ENCODE results near the gene CD300A.

GRCh38 chr17:74457820-74458166, 8.6 kb upstream of the CD300A start:
- TF ChIP-seq CTCF (IDR thresholded peaks at IDR 0.05) (peak in 1 of 6 experiments; percentile 11), POLR2A (IDR thresholded peaks at IDR 0.05) (no peak)

All from esophagus squamous epithelium (tissue), 4 donors.